Measurements from ENCODE around the gene SLC44A5.
"Not testable (repeated sequence)": the region's sequence is repeated elsewhere in the genome, so short reads cannot be mapped to it uniquely, and the experiment has no call there.

The SLC44A5 gene

GRCh38 chr1:75602486-75602885 lies 8.4 kb downstream of the SLC44A5 start:
- Mint-ChIP-seq H3K27ac (no peak overlapping the region), H3K27me3 (ENCODE audit: low read depth, poor library complexity) (peaks cover 4% of the 10 kb centered on the region), H3K4me3 (no peak overlapping the region), H3K36me3 (ENCODE audit: low read depth) (no peaks in the 10 kb centered on the region), H3K4me1 (no peaks in the 10 kb centered on the region), H3K9me3 (peaks cover 3% of the 10 kb centered on the region)
- no peak for DNase-seq
- no peak for TF ChIP-seq CTCF (IDR thresholded peaks at IDR 0.05)

- Mint-ChIP-seq H3K27me3 (ENCODE audit: low read depth, poor library complexity) (peaks cover 9% of the 10 kb centered on the region), H3K4me1 (no peaks in the 10 kb centered on the region), H3K4me3 (no peak overlapping the region), H3K27ac (no peak overlapping the region), H3K36me3 (ENCODE audit: low read depth) (no peaks in the 10 kb centered on the region), H3K9me3 (peaks cover 3% of the 10 kb centered on the region)
- no peak for DNase-seq
- TF ChIP-seq CTCF (IDR thresholded peaks at IDR 0.05) = no peak
These were observed 10.1 kb downstream of the SLC44A5 start for GRCh38 chr1:75600781-75601180.

- TF ChIP-seq CTCF (IDR thresholded peaks at IDR 0.05) = no peak
- DNase-seq = no peak
- peaks cover 8% of the 10 kb centered on the region for H3K9me3 Mint-ChIP-seq
- peaks cover 5% of the 10 kb centered on the region for H3K27me3 Mint-ChIP-seq (ENCODE audit: low read depth, poor library complexity)
- H3K27ac Mint-ChIP-seq = no peak overlapping the region
- no peak overlapping the region for H3K4me3 Mint-ChIP-seq
- H3K36me3 Mint-ChIP-seq (ENCODE audit: low read depth) = no peaks in the 10 kb centered on the region
- H3K4me1 Mint-ChIP-seq = no peaks in the 10 kb centered on the region
These were observed 16.6 kb downstream of the SLC44A5 start for GRCh38 chr1:75594327-75594726.

GRCh38 chr1:75593457-75593856 lies 17.5 kb downstream of the SLC44A5 start:
- not testable (repeated sequence) for DNase-seq; H3K4me3 Mint-ChIP-seq; H3K27me3 Mint-ChIP-seq (ENCODE audit: low read depth, poor library complexity); H3K27ac Mint-ChIP-seq; H3K9me3 Mint-ChIP-seq; H3K36me3 Mint-ChIP-seq (ENCODE audit: low read depth); H3K4me1 Mint-ChIP-seq

- no peak for TF ChIP-seq CTCF (IDR thresholded peaks at IDR 0.05)
- Mint-ChIP-seq H3K9me3 (peaks cover 8% of the 10 kb centered on the region), H3K27me3 (ENCODE audit: low read depth, poor library complexity) (no peaks in the 10 kb centered on the region), H3K4me1 (peaks cover 10% of the 10 kb centered on the region), H3K36me3 (ENCODE audit: low read depth) (no peaks in the 10 kb centered on the region), H3K4me3 (no peak overlapping the region), H3K27ac (no peak overlapping the region)
- no peak for DNase-seq
These were observed 21.3 kb downstream of the SLC44A5 start for GRCh38 chr1:75589637-75590036.

GRCh38 chr1:75588779-75589475 lies 22.0 kb downstream of the SLC44A5 start:
- TF ChIP-seq CTCF (IDR thresholded peaks at IDR 0.05) = no peak
- DNase-seq = no peak
- Mint-ChIP-seq H3K4me1 (peaks cover 10% of the 10 kb centered on the region), H3K4me3 (no peak overlapping the region), H3K27ac (no peak overlapping the region), H3K27me3 (ENCODE audit: low read depth, poor library complexity) (no peaks in the 10 kb centered on the region), H3K9me3 (peaks cover 8% of the 10 kb centered on the region), H3K36me3 (ENCODE audit: low read depth) (no peaks in the 10 kb centered on the region)
